Type B pancreatic cell (in vitro differentiated cells): ENCODE measurements around the gene ACYP1. TPM values are rescaled to one million over a fixed set of nuclear protein-coding genes. Genes with fewer than 3 reads are reported as not detected.
"Not testable (repeated sequence)": the region's sequence is repeated elsewhere in the genome, so short reads cannot be mapped to it uniquely, and the experiment has no call there.

Source experiments
- DNase-seq: peaks from one replicate; pipeline ENCODE4 v3.0.0; 2021; ENCODE audit warnings: mixed read lengths; ENCODE audit not compliant: unreplicated experiment; ENCODE audit errors: extremely low spot score
- H3K27ac Mint-ChIP-seq: 2 replicates; pipeline ENCODE4 v1.8.0; 2021; ENCODE audit warnings: mild to moderate bottlenecking, mixed read lengths
- H3K27me3 Mint-ChIP-seq: 2 replicates; pipeline ENCODE4 v1.8.0; 2021; ENCODE audit warnings: mixed read lengths
- H3K36me3 Mint-ChIP-seq: 2 replicates; pipeline ENCODE4 v1.8.0; 2021; ENCODE audit warnings: mixed read lengths
- H3K4me1 Mint-ChIP-seq: one replicate; pipeline ENCODE4 v1.8.0; 2021; ENCODE audit warnings: mixed read lengths; ENCODE audit not compliant: unreplicated experiment
- H3K4me3 Mint-ChIP-seq: 2 replicates; pipeline ENCODE4 v1.8.0; 2021; ENCODE audit warnings: mild to moderate bottlenecking, mixed read lengths
- H3K9me3 Mint-ChIP-seq: 2 replicates; pipeline ENCODE4 v1.8.0; 2021; ENCODE audit warnings: mixed read lengths
- total RNA-seq: library from RNA; stranded (reverse); gene quantifications from 2 replicates; pipeline ENCODE4 v1.2.1, GENCODE V29; 2021; ENCODE audit warnings: low replicate concordance
- TF ChIP-seq, protein P1 (sequence below): fragments of 200-600 bp; sonication (generic); conservative IDR thresholded peaks from 2 replicates; pipeline ENCODE4 v1.5.0; 2021; ENCODE audit warnings: antibody characterized with exemption, mild to moderate bottlenecking

The ACYP1 gene
- total RNA-seq, 1 donor from 2014 or later, result 20.7 TPM

DNA sequence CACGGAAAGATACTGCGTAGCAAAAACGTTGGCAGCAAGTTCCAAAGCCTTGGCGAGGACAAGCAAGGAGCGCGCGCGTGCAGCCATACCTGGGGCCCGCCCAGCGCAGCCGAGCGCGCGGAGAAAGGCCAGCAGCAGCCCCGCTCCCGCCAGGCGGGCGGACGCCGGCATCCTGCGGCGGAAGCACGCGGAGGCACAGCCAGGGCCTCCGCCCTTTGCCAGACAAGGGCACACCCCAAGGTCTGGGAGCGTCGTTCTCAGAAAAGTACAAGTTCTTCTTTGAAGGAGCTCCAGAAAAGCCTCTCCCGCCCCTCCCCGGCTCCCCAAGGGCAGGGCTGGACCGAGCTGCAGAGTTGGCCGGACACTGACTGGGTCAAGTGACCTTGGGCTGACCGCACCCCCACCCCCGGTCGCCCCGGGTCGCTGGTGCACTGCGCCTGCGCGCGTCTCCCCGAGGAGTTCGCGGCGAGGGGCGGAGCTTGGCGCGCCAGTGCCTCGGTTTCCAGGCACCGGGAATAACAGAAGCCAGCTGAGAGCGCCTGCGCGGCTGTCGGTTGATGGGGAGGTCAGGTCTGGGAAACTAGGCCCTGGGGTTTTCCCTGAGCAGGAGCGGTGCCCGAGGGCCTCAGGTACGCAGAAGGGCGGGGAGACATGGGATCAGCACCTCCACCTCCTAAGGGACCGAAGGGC lies 5.4 kb upstream of the ACYP1 start, which contains the start of gene ZC2HC1C:
Gene ZC2HC1C, plus strand, starts transcription at position 521 of the 690 bp plus-strand sequence. CDS start 933 bp downstream, outside the sequence.
- H3K27ac Mint-ChIP-seq, result peak within 1 kb of the TSS; percentile 96
- no peaks in the 10 kb centered on the region for H3K27me3 Mint-ChIP-seq
- TF ChIP-seq, protein P1, sequence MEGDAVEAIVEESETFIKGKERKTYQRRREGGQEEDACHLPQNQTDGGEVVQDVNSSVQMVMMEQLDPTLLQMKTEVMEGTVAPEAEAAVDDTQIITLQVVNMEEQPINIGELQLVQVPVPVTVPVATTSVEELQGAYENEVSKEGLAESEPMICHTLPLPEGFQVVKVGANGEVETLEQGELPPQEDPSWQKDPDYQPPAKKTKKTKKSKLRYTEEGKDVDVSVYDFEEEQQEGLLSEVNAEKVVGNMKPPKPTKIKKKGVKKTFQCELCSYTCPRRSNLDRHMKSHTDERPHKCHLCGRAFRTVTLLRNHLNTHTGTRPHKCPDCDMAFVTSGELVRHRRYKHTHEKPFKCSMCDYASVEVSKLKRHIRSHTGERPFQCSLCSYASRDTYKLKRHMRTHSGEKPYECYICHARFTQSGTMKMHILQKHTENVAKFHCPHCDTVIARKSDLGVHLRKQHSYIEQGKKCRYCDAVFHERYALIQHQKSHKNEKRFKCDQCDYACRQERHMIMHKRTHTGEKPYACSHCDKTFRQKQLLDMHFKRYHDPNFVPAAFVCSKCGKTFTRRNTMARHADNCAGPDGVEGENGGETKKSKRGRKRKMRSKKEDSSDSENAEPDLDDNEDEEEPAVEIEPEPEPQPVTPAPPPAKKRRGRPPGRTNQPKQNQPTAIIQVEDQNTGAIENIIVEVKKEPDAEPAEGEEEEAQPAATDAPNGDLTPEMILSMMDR, result no peak
- no peak within 1 kb of the TSS for H3K4me3 Mint-ChIP-seq
- H3K9me3 Mint-ChIP-seq, result no peaks in the 10 kb centered on the region
- peak; percentile 90 for DNase-seq
- peaks cover 10% of the 10 kb centered on the region for H3K4me1 Mint-ChIP-seq
- H3K36me3 Mint-ChIP-seq, result no peaks in the 10 kb centered on the region

DNA sequence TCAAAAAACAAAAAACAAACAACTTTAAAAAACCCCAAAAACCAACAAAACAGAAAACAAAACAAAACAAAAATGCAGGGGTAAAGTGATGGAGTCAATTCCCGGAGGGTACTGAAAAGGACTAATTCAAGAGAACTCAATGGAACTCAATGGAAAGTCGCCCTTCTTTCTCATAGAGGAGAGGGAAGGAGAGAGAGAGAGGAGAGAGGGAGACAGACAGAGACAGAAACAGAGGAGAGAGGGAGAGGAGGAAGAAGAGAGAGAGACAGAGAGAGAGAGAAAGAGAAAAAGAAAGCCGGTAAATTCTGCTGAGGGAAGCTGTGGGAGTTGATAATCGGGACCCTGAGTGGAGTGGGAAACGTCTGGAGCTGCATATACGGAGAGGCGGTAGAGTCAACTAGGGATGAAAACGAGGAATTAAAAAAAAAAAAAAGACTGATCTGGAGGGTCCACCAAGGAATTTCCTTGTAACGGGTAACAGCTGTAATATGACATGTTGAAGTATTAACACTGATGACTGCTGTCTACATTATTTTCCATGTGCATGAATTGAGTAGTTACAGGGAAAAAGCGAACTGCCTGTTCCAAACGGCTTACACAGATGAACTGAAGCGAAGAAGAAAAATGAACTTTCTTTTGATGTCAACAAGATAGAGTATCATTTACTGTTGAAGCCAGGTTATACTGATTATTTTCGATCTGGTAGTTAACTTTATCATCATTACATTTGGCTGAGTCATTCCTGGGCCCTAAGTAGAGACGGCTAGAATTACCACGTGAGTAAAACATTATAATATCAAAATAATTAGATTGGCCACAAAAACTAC lies 4.7 kb upstream of the ACYP1 start:
- DNase-seq, result no peak
- TF ChIP-seq, protein P1, result no peak
- Mint-ChIP-seq H3K36me3 (no peaks in the 10 kb centered on the region), H3K27me3 (no peaks in the 10 kb centered on the region), H3K27ac (no peak overlapping the region), H3K4me3 (no peak overlapping the region), H3K4me1 (peaks cover 18% of the 10 kb centered on the region), H3K9me3 (no peaks in the 10 kb centered on the region)

GRCh38 chr14:75067765-75068164 lies 3.9 kb upstream of the ACYP1 start:
- not testable (repeated sequence) for H3K4me3 Mint-ChIP-seq, H3K36me3 Mint-ChIP-seq, H3K27me3 Mint-ChIP-seq, H3K9me3 Mint-ChIP-seq, DNase-seq, H3K27ac Mint-ChIP-seq
- H3K4me1 Mint-ChIP-seq, result peaks cover 25% of the 10 kb centered on the region

DNA sequence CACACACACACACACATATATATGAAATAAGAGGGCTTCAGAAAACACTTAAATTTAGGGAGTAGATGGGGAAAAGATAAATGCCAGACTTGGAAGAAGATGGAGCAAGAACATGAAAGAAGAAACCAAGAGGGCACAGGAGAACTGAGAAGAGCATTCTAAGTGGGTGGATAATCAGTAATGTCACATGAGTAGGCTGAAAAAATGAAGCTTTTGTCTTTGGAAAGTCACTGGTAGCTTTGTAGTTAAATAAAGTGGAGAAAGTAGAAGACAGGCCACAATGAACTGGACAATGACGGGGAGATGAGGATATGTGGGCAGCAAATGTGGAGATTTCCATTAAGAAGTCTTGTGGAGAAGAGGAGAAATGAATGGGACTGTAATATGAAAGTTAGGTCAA lies 3.4 kb upstream of the ACYP1 start:
- no peak overlapping the region for H3K27ac Mint-ChIP-seq
- no peaks in the 10 kb centered on the region for H3K36me3 Mint-ChIP-seq
- DNase-seq, result no peak
- H3K27me3 Mint-ChIP-seq, result no peaks in the 10 kb centered on the region
- TF ChIP-seq, protein P1, result no peak
- no peak overlapping the region for H3K4me3 Mint-ChIP-seq
- peaks cover 26% of the 10 kb centered on the region for H3K4me1 Mint-ChIP-seq
- no peaks in the 10 kb centered on the region for H3K9me3 Mint-ChIP-seq

DNA sequence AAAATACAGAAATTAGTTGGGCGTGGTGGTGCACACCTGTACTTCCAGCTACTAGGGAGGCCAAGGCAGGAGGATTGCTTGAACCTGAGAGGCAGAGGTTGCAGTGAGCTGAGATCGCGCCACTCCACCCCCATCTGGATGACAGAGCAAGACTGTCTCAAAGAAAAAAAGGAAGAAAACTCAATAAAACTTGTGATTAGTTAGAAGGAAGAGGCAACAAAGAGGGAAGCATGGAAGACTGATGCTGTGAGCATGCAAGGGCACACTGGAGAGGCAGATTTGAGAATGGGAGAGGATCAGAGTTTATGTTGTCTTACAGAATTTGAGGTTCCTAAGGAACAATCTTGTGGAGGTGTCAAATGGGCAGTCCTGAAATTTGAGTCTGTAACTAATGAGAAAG lies 2.9 kb upstream of the ACYP1 start:
- TF ChIP-seq, protein P1, result no peak
- Mint-ChIP-seq H3K4me1 (peaks cover 26% of the 10 kb centered on the region), H3K9me3 (no peaks in the 10 kb centered on the region), H3K27me3 (no peaks in the 10 kb centered on the region), H3K36me3 (no peaks in the 10 kb centered on the region), H3K4me3 (no peak overlapping the region), H3K27ac (no peak overlapping the region)
- DNase-seq, result no peak

DNA sequence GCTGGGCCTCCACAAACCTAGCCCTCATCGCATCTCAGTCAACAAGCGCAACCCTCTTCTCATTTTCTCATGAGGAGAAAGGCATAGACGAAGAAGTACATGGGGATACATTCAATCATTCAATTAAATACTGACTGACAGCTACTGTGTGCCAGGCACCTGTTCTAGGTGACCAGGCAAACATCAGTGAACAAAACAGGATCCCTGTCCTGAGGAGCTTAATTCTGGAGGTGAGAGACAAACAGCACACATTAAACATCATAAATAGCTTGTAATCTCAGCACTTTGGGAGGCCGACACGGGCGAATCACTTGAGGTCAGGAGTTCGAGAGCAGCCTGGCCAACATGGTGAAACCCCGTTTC lies 362 bp upstream of the ACYP1 start:
- TF ChIP-seq, protein P1, result no peak
- peaks cover 16% of the 10 kb centered on the region for H3K4me1 Mint-ChIP-seq
- peak overlapping the region; percentile 89 for H3K27ac Mint-ChIP-seq
- DNase-seq, result no peak
- H3K4me3 Mint-ChIP-seq, result peak overlapping the region; percentile 99
- no peaks in the 10 kb centered on the region for H3K27me3 Mint-ChIP-seq
- H3K9me3 Mint-ChIP-seq, result no peaks in the 10 kb centered on the region
- H3K36me3 Mint-ChIP-seq, result peaks cover 9% of the 10 kb centered on the region
